Prostate gland (tissue), 2 donors: ENCODE measurements around the gene PACSIN1. TPM values are rescaled to one million over a fixed set of nuclear protein-coding genes. Genes with fewer than 3 reads are reported as not detected.

Experiments
- DNase-seq: peaks from one replicate; pipeline ENCODE4 v3.0.0-alpha.2; 2019; ENCODE audit warnings: low spot score
- H3K27ac ChIP-seq, 2 donors: fragments of 200-600 bp; sonication (generic); 2 replicates each; pipeline ENCODE4 v1.5.1; 2017 to 2019
- H3K27me3 ChIP-seq: fragments of 200-600 bp; sonication (generic); replicated peaks from 2 replicates; pipeline ENCODE4 v1.5.1; 2019; ENCODE audit not compliant: insufficient read depth
- H3K36me3 ChIP-seq, 2 donors: fragments of 200-600 bp; sonication (generic); 1 replicate in 1 of 2; 2 replicates in 1 of 2; pipeline versions ENCODE4 v1.5.1 to v1.8.1; 2017 to 2019
- H3K4me1 ChIP-seq: fragments of 200-600 bp; sonication (generic); replicated peaks from 2 replicates; pipeline ENCODE4 v1.5.1; 2019
- H3K4me3 ChIP-seq, 2 donors: fragments of 200-600 bp; sonication (generic); 2 replicates each; pipeline ENCODE4 v1.5.1; 2017 to 2019
- H3K9me3 ChIP-seq: fragments of 200-600 bp; sonication (generic); 2 replicates; pipeline ENCODE4 v1.5.1; 2017
- POLR2A ChIP-seq: fragments of 450-650 bp; IDR thresholded peaks from one replicate; pipeline ENCODE4 v1.6.1; 2016; ENCODE audit warnings: antibody characterized with exemption, mild to moderate bottlenecking
- POLR2AphosphoS5 ChIP-seq: sonication (generic); formaldehyde crosslinking; IDR thresholded peaks from one replicate; pipeline ENCODE4 v1.6.1; 2017; ENCODE audit warnings: antibody characterized with exemption
- WGBS: methylation state at CpG from one replicate; pipeline ENCODE4 v1.1.5; 2018; 5-methylcytosine and 5-hydroxymethylcytosine counted together
- intact Hi-C: fragments of 100-400 bp; cut with DNase I; formaldehyde crosslinking; loops from one replicate; pipeline ENCODE4 v1.14.2; 2022
- total RNA-seq, 2 donors: library from RNA; depleted of rRNA; stranded (reverse); fragments of >200 nt; gene quantifications; one replicate each; pipeline ENCODE4 v1.1.0, GENCODE V29; 2016
- TF ChIP-seq, protein P1 (sequence below), 4 experiments: fragments of 200-600 bp in 2 of 4; fragments of 450-650 bp in 2 of 4; sonication (generic) in 2 of 4; IDR thresholded peaks; 1 replicate in 3 of 4; 2 replicates in 1 of 4; pipeline ENCODE4 v1.5.1; 2016 to 2019; ENCODE audit warnings: antibody characterized with exemption in 4 of 4, mild to moderate bottlenecking in 2 of 4, moderate library complexity in 2 of 4

PACSIN1 gene
- total RNA-seq, 2 donors from 2014 or later, result 0.32 to 0.57 TPM

DNA sequence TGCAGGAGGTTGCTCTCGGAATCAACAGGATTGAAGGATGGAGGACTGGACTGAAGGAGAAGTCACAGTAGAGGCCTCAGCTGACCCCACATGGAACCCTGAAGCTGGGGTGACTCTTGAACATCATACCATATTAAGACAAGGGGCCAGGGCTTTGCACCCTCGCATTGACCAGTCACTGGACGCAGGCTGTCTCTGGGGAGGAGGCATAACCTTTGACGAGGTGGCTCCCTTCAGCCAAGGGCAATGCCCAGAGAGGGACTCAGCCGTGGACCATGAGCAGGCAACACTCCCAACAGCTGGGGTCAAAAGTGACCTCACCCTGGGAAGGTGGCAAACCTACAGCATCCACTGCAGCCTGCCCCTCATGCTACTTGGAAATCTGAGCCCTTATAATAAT, 21.7 kb downstream of the PACSIN1 start:
- 75% methylated on average over 5 of the region's 5 CpGs for WGBS
- H3K4me3 ChIP-seq, result no peak overlapping the region
- no peaks in the 10 kb centered on the region for H3K9me3 ChIP-seq
- H3K4me1 ChIP-seq, result no peaks in the 10 kb centered on the region
- no peak for DNase-seq
- no peaks in the 10 kb centered on the region for H3K27me3 ChIP-seq
- H3K27ac ChIP-seq, result no peak overlapping the region
- intact Hi-C loops, result no loop called here
- TF ChIP-seq POLR2AphosphoS5 (no peak), POLR2A (no peak)
- H3K36me3 ChIP-seq, result no peaks in the 10 kb centered on the region

DNA sequence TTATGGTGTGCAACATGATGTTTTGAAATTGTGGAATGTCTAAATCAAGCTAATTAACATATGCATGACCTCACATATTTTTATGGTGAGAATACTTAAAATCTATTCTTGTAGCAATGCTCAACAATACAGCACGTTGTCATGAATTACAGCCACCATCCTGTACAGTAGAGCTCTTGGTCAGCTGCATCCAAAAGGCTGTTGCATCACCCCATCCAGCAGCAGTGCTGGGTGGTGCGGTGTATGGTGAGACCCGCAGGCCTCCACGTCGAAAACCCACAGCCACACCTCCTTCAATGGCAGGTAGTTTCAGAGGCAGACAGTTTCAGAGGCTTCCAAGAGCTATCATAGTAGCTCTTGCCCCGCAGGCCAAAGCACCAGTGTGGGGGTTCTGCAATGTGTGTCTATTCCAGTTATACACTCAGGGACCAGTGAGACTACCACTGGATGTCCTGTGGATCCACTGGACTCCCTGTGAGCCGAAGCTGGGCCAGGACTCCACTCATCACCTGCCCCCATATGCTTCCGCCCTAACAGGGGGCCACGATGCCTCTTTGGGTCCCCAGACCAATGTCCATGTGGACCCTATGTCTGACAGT, 23.4 kb downstream of the PACSIN1 start:
- TF ChIP-seq POLR2AphosphoS5, result no peak
- TF ChIP-seq POLR2A, result no peak
- TF ChIP-seq, protein P1, sequence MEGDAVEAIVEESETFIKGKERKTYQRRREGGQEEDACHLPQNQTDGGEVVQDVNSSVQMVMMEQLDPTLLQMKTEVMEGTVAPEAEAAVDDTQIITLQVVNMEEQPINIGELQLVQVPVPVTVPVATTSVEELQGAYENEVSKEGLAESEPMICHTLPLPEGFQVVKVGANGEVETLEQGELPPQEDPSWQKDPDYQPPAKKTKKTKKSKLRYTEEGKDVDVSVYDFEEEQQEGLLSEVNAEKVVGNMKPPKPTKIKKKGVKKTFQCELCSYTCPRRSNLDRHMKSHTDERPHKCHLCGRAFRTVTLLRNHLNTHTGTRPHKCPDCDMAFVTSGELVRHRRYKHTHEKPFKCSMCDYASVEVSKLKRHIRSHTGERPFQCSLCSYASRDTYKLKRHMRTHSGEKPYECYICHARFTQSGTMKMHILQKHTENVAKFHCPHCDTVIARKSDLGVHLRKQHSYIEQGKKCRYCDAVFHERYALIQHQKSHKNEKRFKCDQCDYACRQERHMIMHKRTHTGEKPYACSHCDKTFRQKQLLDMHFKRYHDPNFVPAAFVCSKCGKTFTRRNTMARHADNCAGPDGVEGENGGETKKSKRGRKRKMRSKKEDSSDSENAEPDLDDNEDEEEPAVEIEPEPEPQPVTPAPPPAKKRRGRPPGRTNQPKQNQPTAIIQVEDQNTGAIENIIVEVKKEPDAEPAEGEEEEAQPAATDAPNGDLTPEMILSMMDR (IDR thresholded peaks at IDR 0.05), result no peak
- H3K4me3 ChIP-seq, result no peak overlapping the region
- H3K27me3 ChIP-seq, result no peaks in the 10 kb centered on the region
- H3K36me3 ChIP-seq, result no peaks in the 10 kb centered on the region
- intact Hi-C loops, result no loop called here
- no peak for DNase-seq
- no peaks in the 10 kb centered on the region for H3K4me1 ChIP-seq
- H3K9me3 ChIP-seq, result no peaks in the 10 kb centered on the region
- WGBS, result 85% methylated on average over 9 of the region's 9 CpGs
- H3K27ac ChIP-seq, result no peak overlapping the region

DNA sequence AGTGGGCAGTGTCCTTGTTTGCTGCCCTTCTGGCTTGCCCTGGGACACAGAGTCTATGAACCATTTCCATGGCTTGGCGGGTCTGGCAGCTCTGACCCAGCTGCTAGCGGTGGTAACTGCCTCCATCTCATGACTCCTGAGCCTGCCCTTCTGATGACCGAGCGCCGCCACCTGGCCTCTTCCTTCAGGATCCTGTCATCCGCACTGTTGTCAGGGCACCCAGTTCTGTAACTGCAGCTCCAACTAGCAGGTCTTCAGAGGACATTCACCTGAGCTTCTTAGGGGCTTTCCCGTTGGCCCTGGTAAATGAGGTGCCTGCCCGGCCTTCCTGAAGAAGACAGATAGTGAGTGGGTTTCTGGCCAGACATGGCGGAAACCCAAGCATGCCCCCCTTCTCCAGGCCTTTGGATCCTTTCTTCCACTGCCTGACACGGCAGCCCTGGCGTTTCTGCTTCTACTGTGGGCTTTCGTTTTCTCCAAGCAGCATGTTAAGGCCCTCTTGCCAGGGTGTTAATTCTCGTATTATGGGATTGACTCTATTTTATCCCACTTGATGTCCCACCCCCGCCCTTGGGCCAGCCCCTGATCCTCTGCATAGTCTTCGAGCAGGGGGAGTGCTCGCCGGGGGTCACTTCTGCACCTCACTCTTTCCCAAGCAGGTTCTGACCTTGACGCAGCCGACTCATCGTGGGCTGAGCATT, 24.7 kb downstream of the PACSIN1 start:
- intact Hi-C loops, result no loop called here
- no peaks in the 10 kb centered on the region for H3K27me3 ChIP-seq
- TF ChIP-seq, protein P1 (IDR thresholded peaks at IDR 0.05), result no peak
- TF ChIP-seq POLR2A (no peak), POLR2AphosphoS5 (no peak)
- H3K27ac ChIP-seq, result no peak overlapping the region
- H3K4me1 ChIP-seq, result no peaks in the 10 kb centered on the region
- WGBS, result 77% methylated on average over 20 of the region's 20 CpGs
- no peak for DNase-seq
- H3K36me3 ChIP-seq, result no peaks in the 10 kb centered on the region
- H3K9me3 ChIP-seq, result no peaks in the 10 kb centered on the region
- H3K4me3 ChIP-seq, result no peak overlapping the region

DNA sequence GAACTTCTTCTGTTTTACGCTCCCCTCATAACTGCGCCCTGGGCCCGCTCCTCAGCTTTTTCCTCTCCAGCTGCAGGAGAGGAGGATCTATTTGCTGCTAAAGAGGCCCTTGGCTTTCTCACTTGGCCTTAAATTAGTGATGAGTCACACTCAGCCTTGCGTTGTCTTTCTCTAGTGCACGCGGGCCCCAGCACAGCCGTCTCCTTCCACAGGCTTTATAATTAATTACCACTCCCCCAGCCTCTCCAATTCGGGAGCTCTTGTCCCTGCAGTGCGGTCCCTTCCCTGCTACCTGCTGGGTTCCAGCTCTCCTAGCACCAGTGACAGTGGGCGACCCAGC, 25.2 kb downstream of the PACSIN1 start:
- no peak for DNase-seq
- WGBS, result 39% methylated on average over 10 of the region's 10 CpGs
- Histone ChIP-seq H3K27me3 (no peaks in the 10 kb centered on the region), H3K4me1 (no peaks in the 10 kb centered on the region), H3K36me3 (no peaks in the 10 kb centered on the region), H3K27ac (no peak overlapping the region), H3K4me3 (no peak overlapping the region), H3K9me3 (no peaks in the 10 kb centered on the region)
- TF ChIP-seq, protein P1 (IDR thresholded peaks at IDR 0.05), result no peak
- TF ChIP-seq POLR2AphosphoS5, result no peak
- no peak for TF ChIP-seq POLR2A
- intact Hi-C loops, result no loop called here

DNA sequence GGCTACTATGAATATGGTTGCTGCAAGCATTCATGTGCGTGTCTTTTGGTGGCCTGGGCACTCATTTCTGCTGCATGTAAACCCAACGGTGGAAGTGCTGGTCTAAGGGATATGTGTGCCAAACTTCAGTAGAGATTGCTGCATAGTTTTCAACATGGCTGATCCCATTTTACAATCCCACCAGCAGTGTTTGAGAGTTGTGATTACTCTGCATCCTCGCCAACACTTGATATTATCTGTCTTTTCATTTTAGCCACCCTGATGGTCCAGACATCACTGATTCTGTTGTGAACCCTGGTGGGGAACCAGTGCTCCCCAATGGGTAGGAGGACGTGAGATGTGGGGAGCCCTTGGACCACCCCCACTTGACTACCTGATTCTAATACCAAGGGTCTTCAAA, 27.5 kb downstream of the PACSIN1 start:
- Histone ChIP-seq H3K9me3 (no peaks in the 10 kb centered on the region), H3K4me3 (no peak overlapping the region), H3K27me3 (no peaks in the 10 kb centered on the region), H3K36me3 (no peaks in the 10 kb centered on the region), H3K4me1 (no peaks in the 10 kb centered on the region), H3K27ac (no peak overlapping the region)
- TF ChIP-seq, protein P1 (IDR thresholded peaks at IDR 0.05), result no peak
- TF ChIP-seq POLR2AphosphoS5, result no peak
- no peak for TF ChIP-seq POLR2A
- WGBS, result 79% methylated on average over 4 of the region's 4 CpGs
- no peak for DNase-seq
- intact Hi-C loops, result no loop called here
